ENCODE measurements around the gene BRIP1. TPM values are rescaled to one million over a fixed set of nuclear protein-coding genes. Genes with fewer than 3 reads are reported as not detected.
A peak's percentile ranks its signal among the peaks of the same experiment; 100 is the strongest.

BRIP1 gene
- total RNA-seq, 1 experiment from 2014 or later: 20.2 TPM

DNA sequence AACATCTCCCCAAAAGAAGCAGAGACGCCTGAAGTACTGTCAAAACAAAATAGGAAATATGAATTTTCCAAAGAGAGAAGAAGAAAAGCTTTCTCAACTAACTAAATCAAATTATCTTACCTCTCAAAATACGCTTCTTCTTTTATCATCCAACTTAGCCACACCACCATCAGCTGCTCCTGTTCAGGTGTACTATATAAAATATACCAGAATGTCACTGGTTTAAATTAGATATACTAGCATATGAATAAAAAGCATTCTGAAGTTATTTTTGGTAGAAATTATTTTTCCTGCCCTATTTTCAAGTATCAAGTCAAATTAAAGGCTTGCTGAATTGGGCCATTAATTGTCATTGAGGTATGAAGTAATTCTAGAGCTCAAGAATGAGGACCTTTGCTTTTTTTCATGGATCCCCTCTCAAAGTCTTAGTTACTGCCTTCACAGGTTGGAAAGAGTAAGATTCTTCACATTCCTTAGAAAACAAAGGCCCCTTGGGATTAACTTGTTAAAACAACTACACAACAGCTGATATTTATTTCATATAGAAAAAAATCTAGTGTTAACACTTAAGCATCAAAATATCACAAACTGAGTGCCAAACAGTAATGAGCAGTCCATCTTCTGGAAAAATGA, 34.3 kb upstream of the BRIP1 start:
- Histone ChIP-seq H3K27ac (ENCODE audit: insufficient read length, low read depth, low read length) (no peak overlapping the region), H3K23ac (ENCODE audit: insufficient read length, low read depth, low read length) (no peak overlapping the region), H2BK120ac (ENCODE audit: low read depth, low read length, poor library complexity, severe bottlenecking) (no peak overlapping the region), H2BK15ac (ENCODE audit: low read depth, low read length) (no peak overlapping the region), H4K91ac (ENCODE audit: insufficient read length, low read depth, low read length) (no peak overlapping the region), H2BK20ac (ENCODE audit: low read depth, low read length, poor library complexity, severe bottlenecking) (no peak overlapping the region), H3K79me1 (ENCODE audit: insufficient read depth, low read depth, low read length, poor library complexity, severe bottlenecking) (no peaks in the 10 kb centered on the region), H4K20me1 (ENCODE audit: control insufficient read depth, insufficient read depth, insufficient read length) (no peaks in the 10 kb centered on the region), H2BK5ac (ENCODE audit: insufficient read length, low read length) (no peak overlapping the region), H3K14ac (ENCODE audit: insufficient read depth, low read length) (no peak overlapping the region), H3K18ac (ENCODE audit: insufficient read length, low read depth, low read length) (no peak overlapping the region), H3K9ac (ENCODE audit: extremely low read depth, insufficient read length, low read length) (no peak overlapping the region), H2BK12ac (ENCODE audit: insufficient read length, low read depth, low read length) (no peak overlapping the region), H3K4me2 (ENCODE audit: insufficient read depth, insufficient read length, low read length) (no peak overlapping the region), H3K79me2 (ENCODE audit: insufficient read depth, low read length) (no peaks in the 10 kb centered on the region), H3K27me3 (ENCODE audit: insufficient read depth, low read length) (no peaks in the 10 kb centered on the region), H2AK5ac (ENCODE audit: insufficient read length, low read length) (no peak overlapping the region), H4K5ac (ENCODE audit: insufficient read length, low read depth, low read length) (no peak overlapping the region), H3T11ph (ENCODE audit: low read length) (no peak overlapping the region), H2AFZ (ENCODE audit: low read length) (no peak overlapping the region), H3K4me1 (ENCODE audit: insufficient read depth, low read length) (no peaks in the 10 kb centered on the region), H3K4ac (ENCODE audit: low read depth, low read length) (no peak overlapping the region), H3K23me2 (ENCODE audit: insufficient read length, low read depth, low read length, poor library complexity, severe bottlenecking) (no peaks in the 10 kb centered on the region), H4K8ac (replicated peaks; ENCODE audit: insufficient read length, low read depth, low read length) (no peak overlapping the region), H3K9me3 (ENCODE audit: control insufficient read depth, low read depth, low read length) (no peaks in the 10 kb centered on the region), H3K56ac (ENCODE audit: insufficient read length, low read depth, low read length) (no peak overlapping the region)
- no peaks in the 10 kb centered on the region for H3K9me3 Mint-ChIP-seq
- peaks cover 8 to 9% of the 10 kb centered on the region in 2 experiments; a peak in 2 of 4 replicates for H3K4me1 Mint-ChIP-seq
- H3K27me3 Mint-ChIP-seq (ENCODE audit: low read depth): no peaks in the 10 kb centered on the region
- H3K36me3 Mint-ChIP-seq (ENCODE audit: insufficient read depth in 1 of 3, low read depth in 3 of 3): peaks cover 17 to 59% (median 49%) of the 10 kb centered on the region in 3 experiments; a peak in 6 of 7 replicates
- H3K27ac Mint-ChIP-seq: peak overlapping the region in 2 of 3 experiments; percentile 7 to 44; a peak in 2 of 7 replicates
- TF ChIP-seq CTCF (conservative IDR thresholded peaks at IDR 0.05): no peak
- DNase-seq: no peak
- WGBS (ENCODE audit: extremely low coverage, insufficient read length, low lambda C conversion rate): 100% methylated on average over 1 of the region's 2 CpGs
- no peak overlapping the region for H3K4me3 Mint-ChIP-seq
